Activated T-helper 9 cell treated with anti-CD3 and anti-CD28 coated beads, Interleukin-2, amount 50 U/mL, for 16 hours (primary cell): ENCODE data around the gene LIMS1.
A peak's percentile ranks its signal among the peaks of the same experiment; 100 is the strongest.
"Not testable (repeated sequence)": the region's sequence is repeated elsewhere in the genome, so short reads cannot be mapped to it uniquely, and the experiment has no call there.

ENCODE experiments used
- DNase-seq: peaks from one replicate; pipeline ENCODE4 v3.0.0-alpha.2; 2020; ENCODE audit warnings: low read depth

The LIMS1 gene

DNA sequence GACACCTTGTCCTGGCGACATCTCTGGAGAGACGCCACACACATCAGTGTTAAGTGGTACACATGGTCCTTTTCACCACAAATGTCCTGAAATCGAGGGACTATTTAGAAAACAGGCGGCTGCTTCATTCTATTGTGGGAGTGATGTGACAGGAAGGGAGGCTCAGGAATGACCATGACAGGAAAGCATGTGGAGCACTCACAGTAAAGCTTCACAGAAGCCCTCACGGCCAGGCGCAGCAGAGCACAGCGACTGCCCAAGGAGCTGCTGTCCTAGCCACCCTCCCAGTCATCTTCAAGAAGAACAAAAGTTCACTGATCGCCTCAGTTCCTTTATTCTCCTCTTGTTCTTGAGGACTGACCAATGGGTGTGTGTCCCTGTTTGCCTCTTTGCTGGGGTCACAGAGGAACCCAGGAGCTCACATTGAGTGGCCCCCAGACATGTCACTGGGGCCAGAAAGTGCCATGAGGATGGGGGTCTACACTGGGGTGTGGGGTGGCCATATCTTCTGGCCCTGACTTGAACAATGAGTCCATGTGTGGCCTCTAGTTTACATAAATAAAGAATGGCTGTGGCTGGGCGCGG lies 100.4 kb downstream of the LIMS1 start:
- DNase-seq = no peak

DNA sequence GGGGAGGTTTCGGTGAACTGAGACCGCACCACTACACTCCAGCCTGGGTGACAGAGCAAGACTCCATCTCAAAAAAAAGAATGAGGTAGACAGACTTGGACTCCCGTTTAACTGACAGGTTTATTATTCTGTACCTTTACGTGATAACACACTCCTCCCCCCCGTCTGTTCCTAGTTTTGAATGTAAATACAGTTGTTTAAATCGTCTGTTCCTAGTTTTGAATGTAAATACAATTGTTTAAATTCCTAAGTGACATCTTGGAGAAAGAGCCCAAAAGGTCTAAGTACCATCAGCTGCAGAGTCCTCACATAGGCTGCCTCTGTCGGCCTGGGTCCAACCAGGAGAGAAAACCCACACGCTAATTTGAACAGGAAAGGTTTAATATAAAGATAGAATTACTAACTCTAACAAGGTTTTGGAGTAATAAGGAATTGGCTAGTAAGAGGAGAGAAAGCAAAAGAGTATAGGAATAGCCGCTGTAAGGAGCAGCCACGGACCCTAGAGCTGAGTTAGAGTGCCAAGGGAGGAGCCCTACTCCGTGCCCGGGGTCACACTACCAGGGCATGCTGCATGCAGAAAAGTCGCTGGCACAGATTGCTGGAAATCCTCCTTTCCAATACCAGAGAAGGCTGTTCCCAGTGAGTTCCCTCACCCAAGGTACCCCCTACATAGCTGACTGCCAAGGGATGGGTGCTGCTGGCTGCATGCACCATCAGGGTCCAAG lies 101.5 kb downstream of the LIMS1 start:
- DNase-seq = no peak

DNA sequence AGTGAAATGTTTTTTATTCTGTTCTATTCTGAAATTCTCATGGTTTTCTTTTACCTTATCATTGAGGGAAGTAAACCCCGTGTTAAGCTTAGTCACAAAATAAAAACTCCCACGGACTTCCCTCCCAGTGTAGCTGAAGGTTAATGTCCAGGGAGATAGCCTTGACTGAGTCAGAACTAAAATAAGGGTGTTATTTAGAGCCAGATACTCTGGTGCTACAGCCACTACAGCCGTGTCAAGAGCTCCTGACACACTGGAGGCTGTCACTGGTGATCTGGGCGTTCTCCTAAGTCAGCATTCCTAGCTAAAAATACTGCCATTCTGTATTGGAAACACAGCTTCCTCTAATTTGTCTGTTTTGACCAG lies 103.0 kb downstream of the LIMS1 start:
- DNase-seq = no peak

DNA sequence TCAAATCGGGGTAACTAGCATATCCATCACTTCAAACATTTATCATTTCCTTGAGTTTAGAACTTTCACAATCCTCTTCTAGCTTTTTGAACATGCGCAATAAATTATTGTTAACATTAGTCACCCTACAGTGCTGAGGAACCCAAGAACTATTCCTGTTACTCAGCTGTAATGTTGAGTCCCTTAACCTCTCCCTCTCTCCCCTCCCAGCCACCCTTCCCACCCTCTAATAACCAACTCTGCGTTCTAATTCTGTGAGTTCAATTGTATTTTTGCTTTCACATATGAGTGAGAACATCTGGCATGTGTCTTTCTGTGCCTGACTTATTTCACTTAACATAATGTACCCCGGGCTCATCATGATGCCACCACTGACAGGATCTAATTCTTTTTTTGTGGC lies 106.5 kb downstream of the LIMS1 start:
- DNase-seq = no peak

DNA sequence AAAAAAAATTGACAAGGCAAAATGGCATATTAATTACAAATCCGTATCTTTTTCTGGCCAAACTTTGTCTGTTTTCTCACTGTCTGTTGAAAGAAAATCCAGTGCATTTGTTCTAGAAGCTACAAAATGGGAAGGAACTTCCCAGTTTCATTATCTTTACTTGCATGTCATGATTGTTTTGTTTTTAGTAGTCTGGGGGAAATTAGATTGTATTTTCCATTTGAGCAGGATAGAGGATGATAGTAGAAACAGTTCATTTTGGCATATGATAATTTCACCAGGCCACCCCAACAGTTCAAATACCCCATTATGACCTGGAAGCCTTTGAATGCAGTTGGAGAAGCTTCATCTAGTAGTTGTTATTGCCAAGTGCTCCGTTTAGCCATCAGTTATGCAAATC lies 107.5 kb downstream of the LIMS1 start:
- no peak for DNase-seq

DNA sequence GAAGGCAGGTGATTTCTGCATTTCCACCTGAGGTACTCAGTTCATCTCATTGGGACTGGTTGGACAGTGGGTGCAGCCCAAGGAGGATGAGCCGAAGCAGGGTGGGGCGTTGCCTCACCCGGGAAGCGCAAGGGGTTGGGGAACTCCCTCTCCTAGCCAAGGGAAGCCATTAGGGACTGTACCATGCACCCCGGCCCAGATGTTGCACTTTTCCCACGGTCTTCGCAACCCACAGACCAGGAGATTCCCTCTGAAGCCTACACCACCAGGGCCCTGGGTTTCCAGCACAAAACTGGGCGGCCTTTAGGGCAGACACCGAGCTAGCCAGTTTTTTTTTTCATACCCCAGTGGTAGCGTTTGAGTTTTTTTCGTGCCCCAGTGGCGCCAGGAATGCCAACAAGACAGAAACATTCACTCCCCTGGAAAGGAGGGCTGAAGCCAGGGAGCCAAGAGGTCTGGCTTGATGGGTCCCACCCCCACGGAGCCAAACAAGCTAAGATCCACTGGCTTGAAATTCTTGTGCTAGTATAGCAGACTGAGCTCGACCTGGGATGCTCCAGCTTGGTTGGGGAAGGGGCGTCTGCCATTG lies 109.1 kb downstream of the LIMS1 start:
- DNase-seq = no peak

DNA sequence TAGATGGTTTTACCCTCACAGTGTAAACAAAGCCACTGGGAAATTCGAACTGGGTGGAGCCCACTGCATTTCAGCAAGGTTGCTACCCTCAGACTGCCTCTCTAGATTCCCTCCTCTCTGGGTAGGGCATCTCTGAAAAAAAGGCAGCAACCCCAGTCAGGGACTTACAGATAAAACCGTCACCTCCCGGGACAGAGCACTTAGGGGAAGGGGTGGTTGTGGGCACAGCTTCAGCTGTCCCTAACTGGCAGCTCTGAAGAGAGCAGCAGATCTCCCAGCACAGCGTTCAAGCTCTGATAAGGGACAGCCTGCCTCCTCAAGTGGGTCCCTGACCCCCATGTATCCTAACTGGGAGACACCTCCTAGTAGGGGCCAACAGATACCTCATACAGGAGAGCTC lies 109.6 kb downstream of the LIMS1 start:
- not testable (repeated sequence) for DNase-seq

DNA sequence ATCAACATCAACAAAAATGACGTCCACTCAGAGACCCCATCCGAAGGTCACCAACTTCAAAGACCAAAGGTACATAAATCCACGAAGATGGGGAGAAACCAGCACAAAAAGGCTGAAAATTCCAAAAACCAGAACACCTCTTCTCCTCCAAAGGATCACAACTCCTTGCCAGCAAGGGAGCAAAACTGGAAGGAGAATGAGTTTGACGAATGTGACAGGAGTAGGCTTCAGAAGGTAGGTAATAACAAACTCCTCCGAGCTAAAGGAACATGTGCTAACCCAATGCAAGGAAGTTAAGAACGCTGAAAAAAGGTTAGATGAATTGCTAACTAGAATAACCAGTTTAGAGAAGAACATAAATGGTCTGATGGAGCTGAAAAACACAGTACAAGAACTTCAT lies 110.2 kb downstream of the LIMS1 start:
- DNase-seq = not testable (repeated sequence)

DNA sequence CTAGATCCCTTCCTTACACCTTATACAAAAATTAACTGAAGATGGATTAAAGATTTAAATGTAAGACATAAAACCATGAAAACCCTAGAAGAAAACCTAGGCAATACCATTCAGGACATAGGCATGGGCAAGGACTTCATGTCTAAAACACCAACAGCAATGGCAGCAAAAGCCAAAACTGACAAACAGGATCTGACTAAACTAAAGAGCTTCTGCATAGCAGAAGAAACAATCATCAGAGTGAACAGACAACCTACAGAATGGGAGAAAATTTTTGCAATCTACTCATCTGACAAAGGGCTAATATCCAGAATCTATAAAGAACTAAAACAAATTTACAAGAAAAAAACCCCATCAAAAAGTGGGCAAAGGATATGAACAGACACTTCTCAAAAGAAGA lies 114.5 kb downstream of the LIMS1 start:
- not testable (repeated sequence) for DNase-seq

DNA sequence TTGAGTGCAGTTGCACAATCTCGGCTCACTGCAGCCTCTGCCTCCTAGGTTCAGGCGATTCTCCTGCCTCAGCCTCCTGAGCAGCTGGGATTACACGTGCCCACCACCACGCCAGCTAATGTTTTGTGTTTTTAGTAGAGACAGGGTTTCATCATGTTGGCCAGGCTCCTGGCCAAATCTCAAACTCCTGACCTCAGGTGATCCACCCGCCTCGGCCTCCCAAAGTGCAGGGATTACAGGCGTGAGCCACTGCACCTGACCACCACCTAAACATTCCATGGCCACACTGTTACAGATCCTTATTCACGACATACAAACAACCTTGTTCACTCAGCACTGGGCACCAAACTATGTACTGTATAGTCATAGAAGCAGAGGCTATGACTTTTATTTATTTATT lies 116.2 kb downstream of the LIMS1 start:
- not testable (repeated sequence) for DNase-seq

DNA sequence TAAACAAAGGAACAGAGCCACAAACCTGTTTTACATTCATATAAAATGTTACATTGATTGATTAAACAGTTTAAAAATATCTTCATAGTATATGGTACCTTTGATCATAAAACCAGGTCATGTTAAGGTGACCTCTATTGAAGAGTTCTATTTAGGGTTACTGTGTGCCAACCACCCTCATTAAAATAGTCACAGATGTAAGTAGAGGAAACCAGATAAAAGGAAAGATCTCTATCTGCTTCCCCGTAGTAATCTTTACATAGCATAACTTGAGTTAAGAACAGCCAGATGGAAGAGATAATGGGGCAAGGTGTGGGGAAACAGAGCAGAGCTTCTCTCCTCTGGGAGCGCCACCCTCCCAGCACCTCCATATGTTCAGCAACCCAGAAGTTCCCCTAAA lies 117.2 kb downstream of the LIMS1 start:
- DNase-seq = not testable (repeated sequence)

DNA sequence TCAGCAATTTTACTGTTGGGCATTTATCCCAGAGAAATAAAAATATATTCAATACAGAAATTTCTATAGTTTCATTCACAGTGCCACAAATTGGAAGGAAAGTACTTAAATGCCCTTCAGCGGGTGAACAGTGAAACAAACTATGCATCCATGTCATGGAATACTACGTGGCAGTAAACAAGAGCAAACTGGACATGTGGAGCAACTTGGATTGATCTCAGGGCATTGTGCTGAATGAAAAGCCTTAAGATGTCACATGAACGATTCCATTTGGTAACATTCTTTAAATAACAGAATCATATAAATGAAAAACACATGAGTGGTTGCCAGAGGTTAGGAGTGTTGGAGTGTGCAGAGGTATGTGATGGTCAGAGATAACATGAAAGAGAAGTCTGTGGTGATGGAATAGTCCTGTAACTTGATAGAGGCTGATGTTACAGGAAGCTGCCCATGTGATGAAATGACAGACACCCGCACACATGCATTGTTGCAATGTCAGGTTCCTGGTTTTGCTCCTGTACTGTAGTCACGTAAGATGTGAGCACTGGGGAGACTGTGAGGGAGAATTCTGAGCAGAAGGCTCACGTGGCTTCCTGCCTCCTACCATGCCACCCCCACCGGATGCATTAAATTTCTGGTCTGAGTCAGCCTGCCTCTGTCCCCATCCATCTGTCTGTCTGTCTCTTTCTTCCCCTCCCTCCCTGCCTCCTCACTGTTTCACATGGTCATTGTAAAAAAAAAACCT lies 118.1 kb downstream of the LIMS1 start:
- DNase-seq = peak; percentile 19

DNA sequence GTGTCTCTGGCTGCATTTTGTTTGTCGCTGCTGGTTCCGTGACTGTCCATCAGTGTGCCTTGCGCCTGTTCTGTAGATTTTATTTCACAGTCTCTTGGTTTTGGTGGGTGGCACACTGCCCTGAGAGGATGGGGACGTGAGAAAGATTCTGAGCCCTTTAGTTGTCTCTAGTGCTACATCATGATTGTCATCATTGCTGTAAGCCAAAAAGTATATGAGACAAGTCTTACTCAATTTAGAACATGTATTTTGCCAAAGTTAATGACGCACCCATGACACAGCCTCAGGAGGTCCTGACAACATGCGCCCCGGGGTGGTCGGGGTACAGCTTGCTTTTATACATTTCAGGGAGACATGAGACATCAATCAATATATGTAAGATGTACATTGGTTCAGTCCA lies 119.2 kb downstream of the LIMS1 start:
- not testable (repeated sequence) for DNase-seq

DNA sequence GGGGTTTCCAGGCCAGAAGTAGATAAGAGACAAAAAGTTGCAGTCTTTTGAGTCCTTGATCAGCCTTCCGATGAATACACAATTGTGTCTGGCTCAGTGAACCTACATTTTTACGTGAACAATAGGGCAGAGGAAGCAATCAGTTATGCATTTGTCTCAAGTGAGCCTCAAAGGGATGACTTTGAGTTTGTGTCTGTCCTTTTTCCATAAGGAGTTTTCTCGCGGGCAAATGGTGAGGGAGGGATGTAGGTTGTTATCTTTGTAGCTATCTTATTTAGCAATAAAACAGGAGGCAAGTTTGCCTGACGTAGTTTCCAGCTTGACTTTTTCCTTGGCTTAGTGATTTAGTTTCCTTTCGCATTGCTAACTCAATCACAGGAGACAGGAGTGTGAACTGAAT lies 119.6 kb downstream of the LIMS1 start:
- not testable (repeated sequence) for DNase-seq

DNA sequence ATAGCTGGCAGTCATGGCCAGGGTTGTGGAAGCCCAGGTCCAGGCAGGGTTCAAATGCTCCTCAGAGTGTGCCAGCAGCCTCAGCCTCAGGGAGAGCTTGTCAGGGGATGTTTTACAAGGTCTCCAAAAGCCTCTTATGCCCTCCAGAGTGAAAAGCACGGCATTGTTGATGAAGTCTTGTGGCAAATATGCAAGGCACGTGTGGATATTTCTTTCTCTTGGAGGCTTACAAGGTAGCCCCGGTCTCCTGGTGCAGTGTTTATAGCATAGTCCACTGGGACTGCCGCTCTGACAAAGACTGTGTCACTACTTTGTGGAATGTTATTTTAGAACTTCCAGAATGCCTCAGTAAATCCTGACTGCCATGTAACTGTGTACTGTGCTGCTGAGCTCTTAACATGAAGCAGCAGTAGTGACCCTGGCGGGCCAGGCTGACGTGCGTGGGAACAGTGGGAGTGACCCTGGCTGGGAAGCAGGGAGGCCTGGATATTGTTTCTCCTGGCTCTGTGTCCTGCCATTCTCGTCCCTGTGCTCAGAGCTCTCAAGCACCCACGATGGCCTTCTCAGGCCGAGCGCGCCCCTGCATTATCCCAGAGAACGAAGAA lies 120.4 kb downstream of the LIMS1 start:
- not testable (repeated sequence) for DNase-seq

DNA sequence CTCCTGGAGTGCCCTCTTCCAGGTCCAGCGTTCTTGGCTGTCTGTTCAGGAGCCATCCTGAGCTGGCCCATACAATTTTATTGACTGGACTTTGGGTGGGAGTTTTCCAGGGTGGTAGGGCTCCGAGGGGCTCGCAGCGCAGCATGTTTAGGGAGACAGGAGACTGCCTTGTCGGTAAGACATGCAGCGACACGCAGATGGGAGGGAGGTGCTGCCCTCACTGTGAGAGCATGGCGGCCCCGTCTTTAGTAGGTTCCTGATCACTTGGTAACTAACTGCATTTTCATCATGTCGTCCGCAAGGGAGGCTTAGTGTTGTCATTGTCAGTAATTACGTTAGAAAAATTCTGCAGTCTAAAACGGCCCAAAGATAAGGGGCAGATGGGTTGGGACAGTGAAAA lies 121.0 kb downstream of the LIMS1 start:
- DNase-seq = not testable (repeated sequence)

DNA sequence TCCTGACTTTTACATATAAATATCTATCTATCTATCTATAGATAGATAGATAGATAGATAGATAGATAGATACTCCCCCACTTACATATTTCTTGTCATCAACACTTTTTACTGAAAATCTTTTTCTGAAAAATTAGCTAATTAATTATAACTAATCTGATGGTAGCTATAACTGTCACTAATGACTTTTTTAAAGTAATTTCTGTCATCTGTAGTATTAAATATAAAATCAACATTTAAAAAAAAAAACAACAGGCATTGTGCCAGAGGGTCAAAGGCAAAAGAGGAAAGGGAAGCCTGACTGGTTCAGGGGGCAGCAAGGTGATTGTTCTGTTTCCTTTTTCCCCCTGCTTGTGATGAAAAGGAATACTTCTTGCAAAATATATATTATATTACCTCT lies 122.0 kb downstream of the LIMS1 start:
- DNase-seq = not testable (repeated sequence)

DNA sequence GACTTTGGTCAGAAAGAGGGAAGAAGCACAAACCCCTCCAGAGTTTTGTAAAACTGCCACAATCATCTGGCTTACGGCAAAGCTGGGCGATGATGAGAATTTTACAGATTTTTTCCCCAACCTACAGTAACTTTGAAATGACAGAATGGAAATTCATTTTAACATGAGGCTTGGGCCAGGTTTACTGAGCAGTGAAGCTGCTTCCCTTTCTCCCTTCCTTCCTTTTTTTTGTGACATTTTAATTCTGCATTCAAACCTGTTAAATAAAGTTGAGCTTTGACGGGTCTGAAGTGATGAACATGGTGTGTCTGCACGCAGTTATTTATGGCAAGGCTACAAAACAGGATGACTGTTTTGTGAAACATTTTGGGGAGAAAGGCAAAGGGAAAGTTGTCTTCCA lies 123.2 kb downstream of the LIMS1 start:
- DNase-seq = not testable (repeated sequence)

DNA sequence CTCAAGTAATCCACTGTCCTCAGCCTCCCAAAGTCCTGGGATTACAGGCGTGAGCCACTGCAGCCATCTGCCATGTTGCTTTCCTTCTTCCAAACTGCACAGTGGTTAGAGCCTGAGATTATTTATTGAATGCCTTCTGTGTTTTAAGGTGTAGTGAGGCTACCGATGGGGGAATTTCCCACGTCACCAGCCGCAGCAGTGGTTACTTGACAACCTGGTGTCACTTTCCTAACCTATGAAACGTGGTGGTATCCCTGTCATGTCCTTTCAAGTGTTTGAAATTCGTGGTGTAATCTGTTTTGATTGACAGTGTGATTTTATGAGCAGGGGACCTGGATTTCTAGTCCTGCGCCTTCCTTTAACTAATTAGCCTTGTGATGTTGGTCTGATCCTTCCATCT lies 124.3 kb downstream of the LIMS1 start:
- DNase-seq = not testable (repeated sequence)

DNA sequence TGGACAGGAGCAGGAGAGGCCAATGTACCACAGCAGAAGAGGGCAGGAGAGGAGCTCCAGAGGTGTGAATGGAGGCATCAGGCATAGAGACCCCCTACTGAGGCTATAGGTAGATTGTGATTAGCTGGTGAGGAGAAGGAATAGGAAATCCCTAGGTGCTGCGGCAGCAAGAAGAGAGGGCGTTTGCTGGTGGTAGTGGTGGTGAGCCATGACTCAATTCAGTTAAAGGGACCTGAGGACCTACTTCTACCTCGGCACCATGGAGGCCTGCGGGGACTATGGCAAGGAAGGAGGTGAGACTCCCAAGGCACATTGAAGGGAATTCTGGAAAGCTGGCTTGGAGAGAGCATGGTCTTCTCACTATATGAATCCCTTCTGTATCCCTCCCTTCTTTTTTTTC lies 127.2 kb downstream of the LIMS1 start:
- DNase-seq = not testable (repeated sequence)

DNA sequence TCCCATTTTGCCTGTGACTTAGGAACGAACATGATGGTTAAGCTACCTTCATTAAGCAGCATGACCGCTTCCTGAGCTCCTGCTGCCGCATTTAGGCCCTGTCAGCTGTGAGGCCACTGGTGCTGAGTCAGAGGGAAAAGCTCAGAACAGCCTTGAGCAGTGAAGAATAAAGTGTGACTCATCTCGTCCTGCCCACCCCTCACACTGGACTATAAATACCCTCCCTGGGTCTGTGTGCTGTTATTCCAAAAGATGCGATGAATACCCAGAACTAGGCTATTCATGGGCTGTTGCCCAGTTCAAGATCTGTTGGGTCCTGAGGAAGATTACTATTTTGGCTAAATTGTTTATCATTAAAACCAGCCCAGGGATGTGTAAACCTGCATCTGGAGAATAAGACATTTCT lies 127.9 kb downstream of the LIMS1 start:
- DNase-seq = not testable (repeated sequence)

DNA sequence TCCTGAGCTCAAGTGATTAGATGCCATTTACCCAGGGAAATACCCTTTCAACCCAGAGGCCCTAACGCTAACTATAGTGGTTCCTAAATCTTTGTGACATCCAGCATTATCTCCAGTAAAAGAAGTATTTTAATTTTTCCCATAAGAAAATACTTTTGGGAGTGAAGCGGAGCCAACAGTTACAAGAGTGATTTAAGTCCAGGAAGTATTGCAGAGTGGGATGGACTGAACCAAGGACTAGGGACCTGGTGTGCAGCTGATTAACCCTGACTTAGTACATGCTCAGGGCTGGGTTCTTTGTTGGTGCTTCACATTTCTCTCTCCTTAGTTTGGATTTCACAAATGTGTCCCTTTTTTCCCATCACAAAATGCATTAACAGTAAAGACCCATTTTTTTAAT lies 129.1 kb downstream of the LIMS1 start:
- not testable (repeated sequence) for DNase-seq
